NCI-H146 treated with DMSO at 0.1 percent for 48 hours (cell line): Measurements from ENCODE around the gene DEAF1.

ENCODE experiments used
- DNase-seq: peaks from one replicate; lab custom pipeline; 2025; ENCODE audit not compliant: unreplicated experiment; lab: John Stamatoyannopoulos, UW

The DEAF1 gene

GRCh38 chr11:625636-626268, 69.3 kb downstream of the DEAF1 start:
- DNase-seq: no peak

DNA sequence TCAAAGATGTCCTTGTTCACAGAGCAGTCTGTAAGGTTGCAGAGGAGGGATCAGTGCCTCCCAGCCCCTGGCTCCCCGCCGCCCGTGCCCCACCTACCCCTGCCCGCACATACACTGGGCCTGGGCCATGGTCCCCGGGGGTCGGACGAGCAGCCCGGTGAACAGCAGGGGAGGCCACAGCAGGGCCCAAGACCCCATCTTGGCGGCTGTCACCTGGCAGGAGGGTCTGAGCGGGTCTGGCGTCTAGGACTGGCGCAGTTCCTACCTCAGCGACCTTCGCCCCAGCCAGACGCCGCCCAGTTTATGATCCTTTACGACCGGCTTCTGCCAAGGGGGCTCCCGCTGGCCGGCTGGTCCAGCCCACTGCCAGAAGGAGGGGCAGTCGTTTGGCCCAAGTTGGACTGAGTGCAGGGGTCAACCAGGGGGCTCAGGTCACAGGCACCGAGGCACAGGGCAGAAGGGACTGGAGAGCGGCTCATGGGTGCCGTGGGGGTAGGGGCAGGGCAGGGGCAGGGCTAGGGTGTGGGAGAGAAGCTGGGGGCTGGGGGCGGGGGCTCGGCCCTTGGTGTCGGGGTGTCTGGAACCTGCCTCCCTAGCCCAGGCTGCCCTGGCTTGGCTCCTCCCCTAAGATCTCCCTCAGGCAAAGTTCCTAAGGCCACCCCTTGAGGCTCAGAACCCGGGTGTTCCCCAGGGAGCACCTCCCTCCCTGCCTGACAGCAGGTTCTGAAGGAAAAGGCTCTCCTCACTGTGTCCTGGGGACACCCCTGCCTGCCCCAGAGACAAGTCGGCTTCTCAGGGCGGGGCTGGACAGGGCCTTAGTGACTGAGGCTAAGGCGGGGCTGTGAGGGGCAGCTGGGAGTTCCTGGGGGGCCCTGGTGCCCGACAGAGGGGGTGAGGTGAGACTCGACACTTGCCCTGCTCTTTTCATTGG, 70.1 kb downstream of the DEAF1 start, which contains the start of gene CDHR5:
TSS of gene CDHR5 (minus strand) at position 251 of the 931 bp plus-strand sequence. CDS start at position 198, 53 bp downstream.
- no peak for DNase-seq

DNA sequence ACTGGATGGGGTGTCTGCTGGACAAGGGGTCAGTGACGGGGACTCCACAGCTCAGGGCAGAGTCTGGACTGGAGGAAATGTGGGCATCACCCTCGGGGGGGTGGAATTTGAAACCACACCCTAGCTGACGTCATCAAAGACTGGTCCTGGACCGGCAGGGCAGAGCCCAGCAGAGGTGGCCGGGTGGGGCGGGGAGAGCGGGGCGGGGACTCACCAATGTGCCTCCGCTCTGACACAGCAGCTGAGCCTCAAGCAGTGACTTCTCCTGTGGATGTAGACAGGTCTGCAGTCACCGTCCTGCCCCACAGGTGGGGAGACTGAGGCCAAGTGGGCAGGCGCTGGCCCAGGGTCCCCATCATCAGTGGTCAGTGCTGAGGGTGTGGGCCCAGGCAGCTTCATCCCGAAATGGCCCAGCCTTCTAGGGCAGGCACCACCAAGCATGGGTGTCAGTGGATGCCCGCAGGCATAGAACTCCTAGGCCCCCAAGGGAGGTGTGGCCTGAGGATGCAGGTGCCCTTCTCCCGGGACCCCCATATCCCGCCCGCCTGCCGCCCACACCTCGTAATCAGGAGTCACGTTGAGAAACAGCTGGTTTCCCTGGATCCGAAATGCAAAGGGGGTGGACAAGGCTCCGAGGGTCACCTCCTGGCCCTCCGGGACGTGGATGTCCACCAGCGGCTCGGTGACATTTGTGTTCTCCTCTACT, 70.9 kb downstream of the DEAF1 start:
- no peak for DNase-seq

DNA sequence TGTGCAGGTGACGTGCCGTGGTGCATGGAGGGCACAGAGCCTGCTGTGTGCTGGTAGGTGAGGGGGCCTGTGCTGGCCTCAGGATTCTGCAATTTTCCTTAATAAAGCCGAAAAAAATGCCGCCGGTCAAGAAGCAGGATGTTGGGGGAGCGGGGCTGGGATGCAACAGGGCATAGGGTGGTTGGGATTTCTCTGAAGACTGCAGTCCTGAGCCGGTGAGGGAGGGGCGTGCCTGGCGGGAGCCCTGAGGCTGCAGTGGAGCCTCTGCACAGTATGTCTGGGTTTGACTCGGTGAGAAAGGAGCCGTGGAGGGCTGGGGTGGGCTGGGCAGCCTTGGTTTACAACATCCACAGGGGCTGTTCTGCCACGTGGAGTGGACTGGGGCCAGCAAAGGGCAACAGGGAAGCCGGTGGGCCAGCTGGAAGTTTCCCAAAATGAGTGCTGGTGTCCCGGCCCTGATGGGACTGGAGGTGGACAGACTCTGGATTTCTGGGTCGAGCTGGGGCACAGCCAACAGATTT, 71.6 kb downstream of the DEAF1 start:
- DNase-seq: no peak

DNA sequence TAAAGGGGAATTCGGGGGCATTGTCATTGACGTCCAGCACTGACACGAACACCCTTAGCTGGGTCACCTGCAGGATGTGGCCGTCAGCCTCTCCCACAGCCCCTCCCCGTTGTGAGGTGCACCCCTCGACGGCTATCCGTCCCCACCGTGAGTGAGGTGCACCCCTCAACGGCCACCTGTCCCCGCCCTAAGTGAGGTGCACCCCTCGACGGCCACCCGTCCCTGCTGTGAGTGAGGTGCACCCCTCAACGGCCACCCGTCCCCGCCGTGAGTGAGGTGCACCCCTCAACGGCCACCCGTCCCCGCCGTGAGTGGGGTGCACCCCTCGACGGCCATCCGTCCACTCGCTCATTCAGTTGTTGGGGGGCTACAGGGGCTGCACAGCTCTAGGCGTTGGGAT, 73.2 kb downstream of the DEAF1 start:
- no peak for DNase-seq

DNA sequence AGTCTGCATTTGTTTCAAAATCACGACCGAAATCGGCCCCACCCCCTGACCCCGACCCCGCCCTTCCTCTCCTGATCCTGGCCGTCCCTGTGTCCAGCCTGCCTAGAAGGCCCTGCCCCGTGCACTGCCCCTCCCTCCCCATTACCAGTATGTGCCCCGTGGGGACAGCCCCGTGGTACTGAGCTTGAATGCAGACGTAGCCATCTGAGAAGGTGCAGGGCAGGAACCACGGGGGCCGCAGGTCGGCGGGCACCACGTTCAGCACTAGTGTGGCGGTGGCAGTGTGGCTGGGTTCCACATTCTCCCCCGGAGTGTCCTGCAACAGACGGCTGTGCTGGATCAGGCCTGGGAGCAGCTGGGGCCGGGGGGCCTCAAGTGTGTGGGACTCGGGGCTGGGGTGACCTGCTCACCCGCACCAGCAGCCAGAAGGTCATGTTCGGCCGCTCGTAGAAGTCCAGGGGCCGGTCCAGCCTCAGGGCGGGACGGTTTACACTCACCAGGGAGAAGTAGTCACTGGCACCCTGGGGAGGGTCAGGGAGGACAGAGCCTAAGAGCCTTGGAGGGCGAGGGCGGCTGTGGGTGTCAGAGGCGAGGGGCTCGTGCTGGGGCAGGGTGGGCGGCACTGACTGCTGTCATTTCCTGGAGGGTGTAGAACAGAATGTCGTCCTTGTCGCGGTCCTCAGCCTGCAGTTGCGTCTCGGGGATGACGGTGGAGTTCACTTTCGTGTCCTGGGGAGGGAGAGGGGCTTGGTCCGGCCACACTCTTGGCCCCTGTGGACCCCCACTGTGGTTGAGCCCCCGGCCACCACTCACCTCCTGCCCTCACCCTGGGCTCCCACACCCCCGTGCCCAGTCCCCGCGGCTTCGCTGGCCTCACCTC, 73.8 kb downstream of the DEAF1 start:
- DNase-seq: no peak

DNA sequence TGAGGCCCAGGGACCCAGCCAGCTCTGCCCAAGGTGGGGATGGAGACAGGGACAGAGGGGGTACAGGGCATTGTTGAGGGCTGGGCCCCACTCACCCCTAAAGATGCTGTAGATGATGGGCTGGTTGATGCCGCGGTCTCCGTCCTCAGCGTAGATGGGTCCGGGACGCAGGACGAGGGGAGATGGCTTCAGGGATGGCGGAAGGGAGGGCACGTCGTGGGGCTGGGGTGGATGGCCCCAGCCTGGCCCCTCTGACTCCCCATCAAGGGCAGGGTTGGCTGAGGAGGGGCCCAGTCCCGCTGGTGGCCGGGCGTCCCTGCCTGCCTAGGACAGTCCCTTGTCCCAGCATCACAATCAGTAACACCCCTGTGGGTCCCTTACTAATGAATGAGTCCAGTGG, 74.8 kb downstream of the DEAF1 start:
- DNase-seq: no peak

GRCh38 chr11:619628-620050, 75.4 kb downstream of the DEAF1 start:
- no peak for DNase-seq

DNA sequence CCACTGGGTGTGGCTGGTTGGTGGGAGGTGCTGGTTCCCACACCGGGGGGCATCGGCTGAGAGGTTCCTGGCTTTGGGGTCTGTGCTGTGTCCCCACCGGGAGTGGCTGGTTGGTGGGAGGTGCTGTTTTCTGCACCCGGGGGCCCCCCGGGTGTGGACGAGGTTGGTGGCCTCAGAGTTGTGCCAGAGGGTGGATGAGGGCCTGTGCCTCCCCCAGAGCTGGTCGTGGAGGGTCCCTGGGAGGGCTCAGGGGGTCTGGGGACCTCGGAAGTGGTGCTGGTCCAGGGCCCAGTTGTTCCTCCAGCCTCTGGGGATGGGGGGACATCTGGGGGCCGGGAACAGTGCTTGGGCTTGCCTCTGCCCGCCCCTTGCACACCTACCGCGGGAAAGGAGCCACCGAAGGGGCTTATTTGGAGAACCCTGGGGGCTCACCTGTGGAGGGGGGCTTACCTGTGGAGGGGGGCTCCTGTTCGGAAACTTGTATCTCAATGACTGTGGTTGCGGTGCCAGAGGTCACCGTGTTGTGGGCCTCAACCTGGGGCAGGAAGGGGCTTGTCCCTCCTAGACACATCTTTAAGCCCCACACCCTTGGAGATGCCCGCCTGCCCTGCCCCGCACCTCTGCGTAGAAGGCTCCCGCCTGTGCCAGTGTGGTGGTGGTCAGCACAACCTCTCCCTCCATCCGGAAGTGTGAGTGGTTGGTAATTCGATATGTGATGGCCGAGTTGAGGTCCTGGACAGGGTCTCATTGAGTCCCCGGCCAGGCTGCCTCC, 76.0 kb downstream of the DEAF1 start:
- DNase-seq: no peak

DNA sequence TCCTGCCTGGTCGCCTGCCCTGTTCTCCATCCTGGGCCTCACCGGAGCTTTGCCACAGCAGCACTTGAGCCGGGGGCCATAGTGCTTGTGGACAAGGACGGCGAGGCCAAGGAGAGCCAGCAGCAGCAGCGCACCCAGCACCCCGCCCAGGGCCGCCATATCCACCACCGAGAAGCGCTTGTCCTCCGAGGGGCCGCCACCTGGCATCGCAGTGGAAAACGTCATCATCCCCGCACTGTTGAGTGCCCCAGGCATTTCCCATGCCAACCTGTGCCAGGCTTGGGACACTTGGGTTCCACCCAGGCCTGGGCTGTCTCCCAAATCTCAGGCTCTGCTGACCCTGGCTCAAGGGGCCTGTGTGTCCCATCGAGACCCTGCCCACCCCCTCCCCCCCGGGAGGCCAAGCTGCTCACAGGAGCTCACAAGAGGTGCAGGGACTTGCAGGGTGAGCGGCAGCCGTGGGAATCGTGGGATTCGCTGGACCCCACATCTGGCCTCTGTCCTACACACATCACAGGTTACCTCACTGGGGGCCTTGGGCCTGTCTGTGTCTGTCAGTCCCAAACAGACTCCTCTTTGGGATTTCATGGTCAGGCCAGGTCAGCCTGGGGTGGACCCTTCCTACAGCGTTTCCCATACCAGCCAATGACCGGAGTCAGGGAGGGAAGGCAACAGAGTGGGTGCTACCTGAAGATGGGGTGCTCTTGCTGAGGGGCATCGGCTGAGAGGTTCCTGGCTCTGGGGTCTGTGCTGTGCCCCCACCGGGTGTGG, 76.9 kb downstream of the DEAF1 start:
- DNase-seq: no peak

- DNase-seq: no peak
These were observed 77.7 kb downstream of the DEAF1 start for GRCh38 chr11:617199-617911.

DNA sequence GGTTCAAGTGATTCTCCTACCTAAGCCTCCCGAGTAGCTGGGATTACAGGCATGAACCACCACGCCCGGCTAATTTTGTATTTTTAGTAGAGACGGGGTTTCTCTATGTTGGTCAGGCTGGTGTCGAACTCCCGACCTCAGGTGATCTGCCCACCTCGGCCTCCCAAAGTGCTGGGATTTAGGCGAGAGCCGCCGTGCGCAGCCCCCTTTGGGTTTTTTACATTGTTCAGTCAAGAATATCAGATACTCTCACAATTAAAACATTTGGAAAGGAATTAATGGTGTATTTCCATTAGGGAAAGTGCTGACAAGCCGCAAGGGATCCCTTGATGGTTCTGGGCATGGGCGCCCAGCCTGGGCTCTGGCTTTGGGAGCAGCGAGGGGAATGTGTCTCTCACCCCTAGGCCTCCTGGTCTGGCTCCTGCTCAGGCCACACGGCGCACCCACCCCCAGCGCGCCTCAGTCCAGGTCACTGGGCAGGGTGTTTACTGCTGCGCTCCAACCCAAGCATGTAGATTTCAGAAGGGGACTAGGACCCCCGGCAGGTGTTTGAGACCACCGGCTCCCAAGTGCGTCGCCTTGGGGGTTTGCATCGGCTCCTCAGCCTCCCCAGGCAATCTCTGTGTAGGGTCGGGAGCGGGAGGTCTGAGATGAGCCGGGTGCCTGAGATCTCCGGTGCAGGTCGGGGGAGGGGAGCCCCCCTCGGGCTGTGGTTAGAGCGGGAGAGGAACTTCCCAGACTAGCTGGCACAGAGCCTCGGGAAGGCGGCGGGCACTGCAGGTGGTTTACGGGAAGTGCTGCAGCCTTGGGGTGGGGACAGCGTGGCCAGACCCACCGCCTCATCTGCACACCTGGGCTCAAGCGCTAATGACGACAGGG, 78.5 kb downstream of the DEAF1 start:
- no peak for DNase-seq

DNA sequence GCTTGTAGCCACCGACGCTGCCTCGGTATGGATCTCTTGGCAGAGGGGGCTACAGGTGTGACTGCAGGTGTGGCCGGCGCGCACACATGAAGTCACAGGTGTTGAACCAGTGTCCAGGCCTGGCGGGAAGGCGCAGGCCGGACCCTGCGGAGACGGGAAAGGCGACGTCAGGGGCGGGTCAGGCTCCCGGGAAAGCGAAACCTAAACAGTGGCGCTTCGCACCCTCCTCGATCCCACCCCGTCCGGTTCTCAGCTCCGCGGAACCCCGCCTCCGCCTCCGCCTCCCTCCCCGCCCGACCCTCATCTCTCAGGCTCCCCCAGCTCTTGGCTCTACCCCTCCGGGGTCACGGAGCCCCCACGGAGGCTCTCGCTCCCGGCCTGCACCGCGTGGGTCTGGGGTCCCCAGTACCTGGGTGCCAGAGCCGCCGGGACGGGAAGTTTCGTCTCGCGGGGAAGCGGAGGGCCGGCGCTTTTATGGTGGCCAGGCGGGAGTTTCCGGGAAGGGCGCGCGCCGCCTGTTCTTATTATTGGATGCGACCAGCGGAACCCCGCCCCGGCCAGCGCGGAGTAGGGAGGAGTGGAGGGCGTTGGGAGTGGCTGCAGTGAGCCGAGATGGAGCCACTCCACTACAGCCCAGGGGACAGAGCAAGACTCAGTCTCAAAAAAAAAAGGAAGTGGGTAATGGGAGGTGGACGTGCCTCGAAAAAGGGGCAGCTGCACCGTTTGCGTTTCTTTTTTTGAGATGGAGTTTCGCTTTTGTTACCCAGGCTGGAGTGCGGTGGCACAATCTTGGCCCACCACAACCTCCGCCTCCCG, 79.3 kb downstream of the DEAF1 start, which contains the start of gene IRF7:
TSS of gene IRF7 (minus strand) at position 447 of the 816 bp plus-strand sequence. CDS start 586 bp downstream, outside the sequence.
- DNase-seq: peak; percentile 28

DNA sequence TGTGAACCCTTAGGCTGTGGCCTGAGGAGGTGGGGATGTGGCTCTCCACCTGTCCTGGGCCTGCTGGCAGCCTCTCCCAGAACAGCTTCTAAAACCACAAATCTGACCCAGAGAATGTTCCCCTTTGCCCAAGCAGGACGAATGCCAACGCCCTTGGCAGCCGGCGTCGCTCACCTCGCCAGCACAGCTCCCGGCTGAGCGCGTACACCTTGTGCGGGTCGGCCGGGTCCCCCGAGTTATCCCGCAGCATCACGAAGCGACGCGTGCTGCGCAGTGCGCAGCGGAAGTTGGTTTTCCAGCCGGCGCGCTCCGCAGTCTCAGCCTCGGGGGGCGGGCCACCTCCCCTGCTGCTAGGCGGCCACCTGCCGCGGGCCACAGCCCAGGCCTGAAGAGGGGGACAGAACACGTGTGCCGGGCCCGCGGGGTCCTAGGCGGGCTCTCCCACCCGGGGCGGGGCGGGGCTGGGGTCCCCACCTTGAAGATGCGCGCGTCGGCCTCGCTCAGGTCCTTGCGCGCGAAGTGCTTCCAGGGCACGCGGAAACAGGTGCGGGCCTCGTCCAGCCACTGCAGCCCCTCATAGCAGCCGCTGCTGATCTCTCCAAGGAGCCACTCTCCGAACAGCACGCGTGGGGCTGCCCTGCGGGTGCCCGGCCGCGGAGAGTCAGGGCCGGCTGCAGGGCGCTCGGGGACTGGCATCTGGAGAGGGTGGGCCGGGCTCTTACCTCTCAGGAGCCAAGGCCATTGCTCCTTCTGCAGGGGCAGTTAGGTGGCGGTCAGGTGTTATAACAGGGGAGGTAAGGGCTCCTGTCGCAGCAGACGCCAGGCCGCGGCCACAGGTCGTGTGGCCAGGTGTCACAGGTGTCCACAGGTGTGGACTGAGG, 80.2 kb downstream of the DEAF1 start:
- no peak for DNase-seq

GRCh38 chr11:614021-614622, 80.9 kb downstream of the DEAF1 start:
- no peak for DNase-seq
